Chondrocyte (in vitro differentiated cells): Measurements from ENCODE around the gene PRKCH. TPM values are rescaled to one million over a fixed set of nuclear protein-coding genes. Genes with fewer than 3 reads are reported as not detected.
A peak's percentile ranks its signal among the peaks of the same experiment; 100 is the strongest.

Source experiments
- DNase-seq: peaks from one replicate; pipeline ENCODE4 v3.0.0; 2021; ENCODE audit warnings: mixed read lengths, low spot score
- H3K27ac Mint-ChIP-seq: one replicate; pipeline ENCODE4 v1.8.0; 2021; ENCODE audit warnings: mild to moderate bottlenecking, moderate library complexity, mixed read lengths; ENCODE audit not compliant: unreplicated experiment
- H3K27me3 Mint-ChIP-seq: 2 replicates; pipeline ENCODE4 v1.8.0; 2021; ENCODE audit warnings: low read depth, mixed read lengths
- H3K36me3 Mint-ChIP-seq: 2 replicates; pipeline ENCODE4 v1.8.0; 2021; ENCODE audit warnings: low read depth, mixed read lengths
- H3K4me1 Mint-ChIP-seq: 2 replicates; pipeline ENCODE4 v1.8.0; 2021; ENCODE audit warnings: low read depth, mild to moderate bottlenecking, mixed read lengths
- H3K4me3 Mint-ChIP-seq: one replicate; pipeline ENCODE4 v1.8.0; 2021; ENCODE audit warnings: mild to moderate bottlenecking, moderate library complexity, mixed read lengths; ENCODE audit not compliant: unreplicated experiment
- H3K9me3 Mint-ChIP-seq: 2 replicates; pipeline ENCODE4 v1.8.0; 2021; ENCODE audit warnings: low read depth, mixed read lengths
- CTCF ChIP-seq: fragments of 200-600 bp; sonication (generic); IDR thresholded peaks from 2 replicates; pipeline ENCODE4 v1.5.0; 2021; ENCODE audit warnings: antibody characterized with exemption, mild to moderate bottlenecking, moderate library complexity
- total RNA-seq: library from RNA; stranded (reverse); gene quantifications from 3 replicates; pipeline ENCODE4 v1.2.1, GENCODE V29; 2021

Gene PRKCH
- total RNA-seq, 1 donor from 2014 or later: 9.7 TPM

GRCh38 chr14:61531465-61532122 lies 210.2 kb downstream of the PRKCH start:
- Mint-ChIP-seq H3K4me1 (peaks cover 81% of the 10 kb centered on the region), H3K36me3 (no peaks in the 10 kb centered on the region), H3K9me3 (no peaks in the 10 kb centered on the region), H3K27ac (peak overlapping the region; percentile 77), H3K27me3 (no peaks in the 10 kb centered on the region), H3K4me3 (no peak overlapping the region)
- no peak for DNase-seq
- TF ChIP-seq CTCF: no peak

- Mint-ChIP-seq H3K4me1 (peaks cover 81% of the 10 kb centered on the region), H3K36me3 (no peaks in the 10 kb centered on the region), H3K27ac (peak overlapping the region; percentile 77), H3K9me3 (no peaks in the 10 kb centered on the region), H3K4me3 (no peak overlapping the region), H3K27me3 (no peaks in the 10 kb centered on the region)
- DNase-seq: no peak
- no peak for TF ChIP-seq CTCF
These were observed 210.7 kb downstream of the PRKCH start for GRCh38 chr14:61532123-61532505.

- no peak for TF ChIP-seq CTCF
- Mint-ChIP-seq H3K9me3 (no peaks in the 10 kb centered on the region), H3K27me3 (no peaks in the 10 kb centered on the region), H3K36me3 (no peaks in the 10 kb centered on the region), H3K4me3 (no peak overlapping the region), H3K27ac (no peak overlapping the region), H3K4me1 (peaks cover 81% of the 10 kb centered on the region)
- DNase-seq: no peak
These were observed 211.4 kb downstream of the PRKCH start for GRCh38 chr14:61532763-61533162.

GRCh38 chr14:61533513-61534255 lies 212.3 kb downstream of the PRKCH start:
- Mint-ChIP-seq H3K9me3 (no peaks in the 10 kb centered on the region), H3K4me1 (peaks cover 81% of the 10 kb centered on the region), H3K4me3 (no peak overlapping the region), H3K27me3 (no peaks in the 10 kb centered on the region), H3K27ac (no peak overlapping the region), H3K36me3 (no peaks in the 10 kb centered on the region)
- no peak for TF ChIP-seq CTCF
- DNase-seq: no peak

GRCh38 chr14:61535032-61535431 lies 213.7 kb downstream of the PRKCH start:
- Mint-ChIP-seq H3K27ac (no peak overlapping the region), H3K27me3 (no peaks in the 10 kb centered on the region), H3K36me3 (no peaks in the 10 kb centered on the region), H3K4me1 (peaks cover 77% of the 10 kb centered on the region), H3K9me3 (no peaks in the 10 kb centered on the region), H3K4me3 (no peak overlapping the region)
- TF ChIP-seq CTCF: no peak
- DNase-seq: no peak
